H9 (cell line): ENCODE results near the gene SP6. TPM values are rescaled to one million over a fixed set of nuclear protein-coding genes. Genes with fewer than 3 reads are reported as not detected.

Experiments
- DNase-seq: peaks from one replicate; pipeline ENCODE4 v3.0.0-alpha.2; 2017
- H2AFZ ChIP-seq: one replicate; pipeline ENCODE4 v1.6.1; 2013; ENCODE audit warnings: mild to moderate bottlenecking, low read length, control low read depth, moderate library complexity
- H2AK5ac ChIP-seq: 2 replicates; pipeline ENCODE4 v1.6.1; 2013; ENCODE audit warnings: low read length, control low read depth, mixed read lengths; ENCODE audit not compliant: insufficient read length
- H2BK120ac ChIP-seq: one replicate; pipeline ENCODE4 v1.6.1; 2013; ENCODE audit warnings: low read depth, mild to moderate bottlenecking, low read length, control low read depth, inconsistent platforms; ENCODE audit not compliant: poor library complexity, severe bottlenecking
- H2BK12ac ChIP-seq: 2 replicates; pipeline ENCODE4 v1.6.1; 2013; ENCODE audit warnings: low read length, control low read depth, mixed read lengths, low read depth; ENCODE audit not compliant: insufficient read length
- H2BK15ac ChIP-seq: 2 replicates; pipeline ENCODE4 v1.6.1; 2013; ENCODE audit warnings: low read depth, low read length, control low read depth
- H2BK20ac ChIP-seq: one replicate; pipeline ENCODE4 v1.6.1; 2013; ENCODE audit warnings: low read depth, mild to moderate bottlenecking, low read length, control low read depth, inconsistent platforms; ENCODE audit not compliant: poor library complexity, severe bottlenecking
- H2BK5ac ChIP-seq: 2 replicates; pipeline ENCODE4 v1.6.1; 2013; ENCODE audit warnings: low read length, control low read depth, mixed read lengths; ENCODE audit not compliant: insufficient read length
- H3K14ac ChIP-seq: 2 replicates; pipeline ENCODE4 v1.6.1; 2013; ENCODE audit warnings: low read length, control low read depth; ENCODE audit not compliant: insufficient read depth
- H3K18ac ChIP-seq: 2 replicates; pipeline ENCODE4 v1.6.1; 2013; ENCODE audit warnings: low read depth, mild to moderate bottlenecking, mixed read lengths, low read length, control low read depth; ENCODE audit not compliant: insufficient read length
- H3K23ac ChIP-seq: 2 replicates; pipeline ENCODE4 v1.6.1; 2013; ENCODE audit warnings: low read length, control low read depth, mixed read lengths, low read depth; ENCODE audit not compliant: insufficient read length
- H3K23me2 ChIP-seq: 2 replicates; pipeline ENCODE4 v1.6.1; 2013; ENCODE audit warnings: low read depth, mild to moderate bottlenecking, mixed read lengths, low read length, control low read depth; ENCODE audit not compliant: insufficient read length, poor library complexity, severe bottlenecking
- H3K27ac ChIP-seq: 2 replicates; pipeline ENCODE4 v1.5.1; 2013; ENCODE audit warnings: low read length, control low read depth, mixed read lengths, low read depth; ENCODE audit not compliant: insufficient read length
- H3K27me3 ChIP-seq: 2 replicates; pipeline ENCODE4 v1.6.1; 2013; ENCODE audit warnings: low read length, control low read depth, inconsistent platforms; ENCODE audit not compliant: insufficient read depth
- H3K4ac ChIP-seq: 2 replicates; pipeline ENCODE4 v1.6.1; 2013; ENCODE audit warnings: low read depth, mild to moderate bottlenecking, control low read depth, inconsistent platforms, low read length, moderate library complexity
- H3K4me1 ChIP-seq: 2 replicates; pipeline ENCODE4 v1.6.1; 2013; ENCODE audit warnings: low read length, control low read depth, inconsistent platforms; ENCODE audit not compliant: insufficient read depth
- H3K4me2 ChIP-seq: 2 replicates; pipeline ENCODE4 v1.6.1; 2013; ENCODE audit warnings: low read length, control low read depth, mixed read lengths; ENCODE audit not compliant: insufficient read length, insufficient read depth
- H3K56ac ChIP-seq: 2 replicates; pipeline ENCODE4 v1.6.1; 2013; ENCODE audit warnings: low read depth, mild to moderate bottlenecking, mixed read lengths, low read length, control low read depth; ENCODE audit not compliant: insufficient read length
- H3K79me1 ChIP-seq: 2 replicates; pipeline ENCODE4 v1.6.1; 2013; ENCODE audit warnings: low read depth, mild to moderate bottlenecking, moderate library complexity, low read length, control low read depth, inconsistent platforms; ENCODE audit not compliant: insufficient read depth, poor library complexity, severe bottlenecking
- H3K79me2 ChIP-seq: 2 replicates; pipeline ENCODE4 v1.6.1; 2013; ENCODE audit warnings: low read length, control low read depth, inconsistent platforms; ENCODE audit not compliant: insufficient read depth
- H3K9ac ChIP-seq: 2 replicates; pipeline ENCODE4 v1.6.1; 2013; ENCODE audit warnings: low read length, control low read depth, mixed read lengths; ENCODE audit not compliant: insufficient read length; ENCODE audit errors: extremely low read depth
- H3K9me3 ChIP-seq: one replicate; pipeline ENCODE4 v1.6.1; 2013; ENCODE audit warnings: low read depth, low read length, inconsistent platforms; ENCODE audit not compliant: control insufficient read depth
- H3T11ph ChIP-seq: one replicate; pipeline ENCODE4 v1.6.1; 2013; ENCODE audit warnings: mild to moderate bottlenecking, low read length, control low read depth, inconsistent platforms
- H4K20me1 ChIP-seq: one replicate; pipeline ENCODE4 v1.6.1; 2013; ENCODE audit not compliant: control insufficient read depth, insufficient read length, insufficient read depth
- H4K5ac ChIP-seq: 2 replicates; pipeline ENCODE4 v1.6.1; 2013; ENCODE audit warnings: low read depth, mild to moderate bottlenecking, mixed read lengths, low read length, control low read depth; ENCODE audit not compliant: insufficient read length
- H4K8ac ChIP-seq: replicated peaks from 2 replicates; pipeline ENCODE4 v1.6.1; 2013; ENCODE audit warnings: low read length, control low read depth, mixed read lengths, low read depth; ENCODE audit not compliant: insufficient read length
- H4K91ac ChIP-seq: 2 replicates; pipeline ENCODE4 v1.6.1; 2013; ENCODE audit warnings: low read depth, mild to moderate bottlenecking, moderate library complexity, mixed read lengths, low read length, control low read depth; ENCODE audit not compliant: insufficient read length
- H3K27ac Mint-ChIP-seq, 3 experiments: 2 replicates in 2 of 3; 3 replicates in 1 of 3; pipeline ENCODE4 v1.8.0; 2020 to 2021; ENCODE audit warnings: mixed read lengths in 3 of 3, mild to moderate bottlenecking in 1 of 3, moderate library complexity in 1 of 3
- H3K27me3 Mint-ChIP-seq: 2 replicates; pipeline ENCODE4 v1.8.0; 2021; ENCODE audit warnings: low read depth, mild to moderate bottlenecking, moderate library complexity, mixed read lengths
- H3K36me3 Mint-ChIP-seq, 3 experiments: 2 replicates in 2 of 3; 3 replicates in 1 of 3; pipeline ENCODE4 v1.8.0; 2020 to 2021; ENCODE audit warnings: low read depth in 3 of 3, mixed read lengths in 3 of 3; ENCODE audit not compliant: insufficient read depth in 1 of 3
- H3K4me1 Mint-ChIP-seq, 2 experiments: 2 replicates each; pipeline ENCODE4 v1.8.0; 2020; ENCODE audit warnings: mixed read lengths in 2 of 2
- H3K4me3 Mint-ChIP-seq, 2 experiments: 2 replicates in 1 of 2; 3 replicates in 1 of 2; pipeline ENCODE4 v1.8.0; 2020 to 2021; ENCODE audit warnings: mild to moderate bottlenecking in 2 of 2, mixed read lengths in 2 of 2, moderate library complexity in 1 of 2
- H3K9me3 Mint-ChIP-seq, 2 experiments: 2 replicates in 1 of 2; 3 replicates in 1 of 2; pipeline ENCODE4 v1.8.0; 2020; ENCODE audit warnings: mild to moderate bottlenecking in 2 of 2, mixed read lengths in 2 of 2, moderate library complexity in 1 of 2
- CTCF ChIP-seq: fragments of 200-600 bp; sonication (generic); conservative IDR thresholded peaks from 3 replicates; pipeline ENCODE4 v1.8.0; 2021; ENCODE audit warnings: antibody characterized with exemption, mild to moderate bottlenecking
- WGBS: extraction: QIAGEN DNeasy Blood & Tissue Kit; methylation state at CpG from one replicate; pipeline ENCODE4 v1.1.7; 2013; ENCODE audit warnings: missing lambda C conversion rate, low lambda C conversion rate, mixed read lengths; ENCODE audit not compliant: insufficient read length; ENCODE audit errors: extremely low coverage; 5-methylcytosine and 5-hydroxymethylcytosine counted together
- total RNA-seq: library from RNA; stranded (reverse); gene quantifications from 2 replicates; pipeline ENCODE4 v1.2.1, GENCODE V29; 2021

Gene SP6
- total RNA-seq, 1 experiment from 2014 or later: 0.90 TPM

GRCh38 chr17:47852113-47852949 is 1.4 kb upstream of the SP6 start:
- Histone ChIP-seq H2AK5ac (no peak overlapping the region), H2BK15ac (no peak overlapping the region), H2BK12ac (no peak overlapping the region), H3K56ac (no peak overlapping the region), H3K23me2 (peaks cover 22% of the 10 kb centered on the region), H2BK20ac (no peak overlapping the region), H4K5ac (no peak overlapping the region), H2BK120ac (no peak overlapping the region), H3K18ac (no peak overlapping the region), H3K23ac (no peak overlapping the region), H3K4me2 (peak overlapping the region; percentile 75), H3K27me3 (peaks cover 56% of the 10 kb centered on the region), H3K27ac (no peak overlapping the region), H3K79me2 (no peaks in the 10 kb centered on the region), H3K4ac (no peak overlapping the region), H2BK5ac (no peak overlapping the region), H3K4me1 (peaks cover 7% of the 10 kb centered on the region), H4K91ac (no peak overlapping the region), H3K79me1 (no peaks in the 10 kb centered on the region), H3T11ph (no peak overlapping the region), H3K14ac (no peak overlapping the region), H4K8ac (no peak overlapping the region), H3K9me3 (no peaks in the 10 kb centered on the region), H2AFZ (no peak overlapping the region), H4K20me1 (no peaks in the 10 kb centered on the region), H3K9ac (no peak overlapping the region)
- no peak overlapping the region; a peak in 1 of 7 replicates for H3K27ac Mint-ChIP-seq
- no peak for DNase-seq
- H3K4me1 Mint-ChIP-seq: peaks cover 38 to 47% of the 10 kb centered on the region in 2 experiments
- peaks cover 0 to 2% (median 0%) of the 10 kb centered on the region in 3 experiments; a peak in 1 of 7 replicates for H3K36me3 Mint-ChIP-seq
- H3K27me3 Mint-ChIP-seq: peaks cover 96% of the 10 kb centered on the region
- H3K4me3 Mint-ChIP-seq: peak overlapping the region; percentile 55 to 83
- WGBS: no CpG with 5 or more reads among the region's 32 CpGs
- TF ChIP-seq CTCF: no peak
- no peaks in the 10 kb centered on the region; a peak in 2 of 5 replicates for H3K9me3 Mint-ChIP-seq
